IMR-90 (cell line): Measurements from ENCODE around the gene PID1. TPM values are rescaled to one million over a fixed set of nuclear protein-coding genes. Genes with fewer than 3 reads are reported as not detected.

Experiments used
- ATAC-seq: fragments of 200-7000 bp; cut with Tn5 transposase; 2 replicates; pipeline ENCODE4 v1.9.1; 2020; ENCODE audit warnings: low read depth, mild to moderate bottlenecking, moderate library complexity
- BruUV-seq: library from RNA; stranded (reverse); fragments of 400-500 nt; replicated peaks from 2 replicates; lab custom pipeline; 2021; lab: Mats Ljungman, UMichigan
- CTCF ChIA-PET: fragments of 300-600 bp; formaldehyde crosslinking; extraction: SDS; loops from one replicate; lab custom pipeline; 2021; ENCODE audit warnings: antibody characterized with exemption; lab: Yijun Ruan, JAX
- POLR2A ChIA-PET: fragments of 300-600 bp; sonication (Branson Sonifier 250); formaldehyde crosslinking; loops from one replicate; lab custom pipeline; 2022; ENCODE audit warnings: antibody characterized with exemption; ENCODE audit not compliant: unreplicated experiment; lab: Charles Lee
- DNase-seq: peaks from one replicate; pipeline ENCODE4 v3.0.0; 2013
- H2AFZ ChIP-seq: replicated peaks from 2 replicates; pipeline ENCODE3; 2013; ENCODE audit warnings: low read length, mild to moderate bottlenecking; ENCODE audit not compliant: poor library complexity
- H2AK5ac ChIP-seq: 2 replicates; pipeline ENCODE4 v1.6.1; 2013; ENCODE audit warnings: low read depth, low read length, inconsistent platforms
- H2AK9ac ChIP-seq: replicated peaks from 2 replicates; pipeline ENCODE3; 2013; ENCODE audit warnings: mild to moderate bottlenecking, low read depth, low read length, moderate library complexity; ENCODE audit not compliant: poor library complexity
- H2BK120ac ChIP-seq: 2 replicates; pipeline ENCODE4 v1.6.1; 2013; ENCODE audit warnings: low read depth, low read length, inconsistent platforms
- H2BK15ac ChIP-seq: 3 replicates; pipeline ENCODE4 v1.6.1; 2013; ENCODE audit warnings: low read depth, low read length, inconsistent platforms
- H2BK20ac ChIP-seq: 2 replicates; pipeline ENCODE4 v1.6.1; 2013; ENCODE audit warnings: low read depth, mild to moderate bottlenecking, inconsistent platforms, low read length, moderate library complexity
- H2BK5ac ChIP-seq: 2 replicates; pipeline ENCODE4 v1.6.1; 2013; ENCODE audit warnings: mild to moderate bottlenecking, low read depth, low read length, inconsistent platforms; ENCODE audit not compliant: poor library complexity, severe bottlenecking
- H3K14ac ChIP-seq: replicated peaks from 2 replicates; pipeline ENCODE4 v1.6.1; 2013; ENCODE audit warnings: low read depth, low read length, inconsistent platforms
- H3K18ac ChIP-seq: 2 replicates; pipeline ENCODE4 v1.6.1; 2013; ENCODE audit warnings: low read depth, low read length, control low read depth
- H3K23ac ChIP-seq: 2 replicates; pipeline ENCODE4 v1.6.1; 2013; ENCODE audit warnings: low read depth, low read length, inconsistent platforms
- H3K27ac ChIP-seq: 2 replicates; pipeline ENCODE4 v1.5.1; 2013; ENCODE audit warnings: mild to moderate bottlenecking, control low read depth, low read length; ENCODE audit not compliant: insufficient read depth
- H3K27me3 ChIP-seq: 2 replicates; pipeline ENCODE4 v1.6.1; 2013; ENCODE audit warnings: low read length; ENCODE audit not compliant: control insufficient read depth, insufficient read depth
- H3K36me3 ChIP-seq: 2 replicates; pipeline ENCODE4 v1.6.1; 2013; ENCODE audit warnings: low read length, mixed read lengths; ENCODE audit not compliant: control insufficient read depth, insufficient read depth
- H3K4ac ChIP-seq: 2 replicates; pipeline ENCODE4 v1.6.1; 2013; ENCODE audit warnings: low read depth, low read length, inconsistent platforms
- H3K4me1 ChIP-seq: 2 replicates; pipeline ENCODE4 v1.6.1; 2013; ENCODE audit warnings: low read length, mixed read lengths; ENCODE audit not compliant: control insufficient read depth, insufficient read depth
- H3K4me2 ChIP-seq: 2 replicates; pipeline ENCODE4 v1.6.1; 2013; ENCODE audit warnings: low read depth, mild to moderate bottlenecking, control low read depth, low read length, moderate library complexity
- H3K4me3 ChIP-seq: 2 replicates; pipeline ENCODE4 v1.5.1; 2013; ENCODE audit warnings: low read depth, mild to moderate bottlenecking, control low read depth, low read length, moderate library complexity; ENCODE audit not compliant: insufficient read depth
- H3K56ac ChIP-seq: 2 replicates; pipeline ENCODE4 v1.6.1; 2013; ENCODE audit warnings: low read length, inconsistent platforms; ENCODE audit not compliant: insufficient read depth; ENCODE audit errors: extremely low read depth
- H3K79me1 ChIP-seq, 2 experiments: 2 replicates each; pipeline ENCODE4 v1.6.1; 2013; ENCODE audit warnings: low read length in 2 of 2, inconsistent platforms in 1 of 2, low read depth in 1 of 2
- H3K9ac ChIP-seq: 2 replicates; pipeline ENCODE4 v1.6.1; 2013; ENCODE audit warnings: low read depth, low read length, control low read depth
- H3K9me1 ChIP-seq: 2 replicates; pipeline ENCODE4 v1.6.1; 2013; ENCODE audit warnings: low read length, inconsistent platforms; ENCODE audit not compliant: insufficient read depth
- H3K9me3 ChIP-seq: 2 replicates; pipeline ENCODE4 v1.6.1; 2013; ENCODE audit warnings: low read length; ENCODE audit not compliant: control insufficient read depth, insufficient read depth
- H4K20me1 ChIP-seq: 2 replicates; pipeline ENCODE4 v1.6.1; 2013; ENCODE audit warnings: low read length, inconsistent platforms; ENCODE audit not compliant: insufficient read depth
- H4K5ac ChIP-seq: 2 replicates; pipeline ENCODE4 v1.6.1; 2013; ENCODE audit warnings: mild to moderate bottlenecking, low read depth, low read length, control low read depth
- H4K8ac ChIP-seq, 2 experiments: 2 replicates each; pipeline ENCODE4 v1.6.1; 2013; ENCODE audit warnings: low read depth in 2 of 2, low read length in 2 of 2, control low read depth in 1 of 2, inconsistent platforms in 1 of 2
- H4K91ac ChIP-seq: 2 replicates; pipeline ENCODE4 v1.6.1; 2013; ENCODE audit warnings: low read depth, low read length, inconsistent platforms; ENCODE audit not compliant: insufficient read depth
- CEBPB ChIP-seq: IDR thresholded peaks from 2 replicates; pipeline ENCODE4 v1.6.1; 2012; ENCODE audit warnings: low read depth, low read length, improper control_type of control experiment
- CHD1 ChIP-seq: IDR thresholded peaks from 2 replicates; pipeline ENCODE4 v1.6.1; 2012; ENCODE audit warnings: low read depth, low read length, improper control_type of control experiment
- FOS ChIP-seq: fragments of 150-350 bp; IDR thresholded peaks from 2 replicates; pipeline ENCODE4 v1.6.1; 2016; ENCODE audit warnings: low read depth, low read length
- MAFK ChIP-seq: IDR thresholded peaks from 2 replicates; pipeline ENCODE4 v1.6.1; 2012; ENCODE audit warnings: low read depth, low read length, improper control_type of control experiment
- MXI1 ChIP-seq: IDR thresholded peaks from 2 replicates; pipeline ENCODE4 v1.6.1; 2012; ENCODE audit warnings: low read depth, mild to moderate bottlenecking, low read length, moderate library complexity, borderline replicate concordance
- RAD21 ChIP-seq: IDR thresholded peaks from 2 replicates; pipeline ENCODE4 v1.6.1; 2012; ENCODE audit warnings: low read length, improper control_type of control experiment
- RCOR1 ChIP-seq: IDR thresholded peaks from 2 replicates; pipeline ENCODE4 v1.6.1; 2012; ENCODE audit warnings: mild to moderate bottlenecking, low read length, improper control_type of control experiment; ENCODE audit not compliant: insufficient replicate concordance
- RFX5 ChIP-seq: IDR thresholded peaks from 2 replicates; pipeline ENCODE4 v1.8.0; 2012; ENCODE audit warnings: low read depth, mild to moderate bottlenecking, low read length, moderate library complexity
- SMC3 ChIP-seq: fragments of 150-350 bp; IDR thresholded peaks from 2 replicates; pipeline ENCODE4 v1.6.1; 2016; ENCODE audit warnings: low read depth, mild to moderate bottlenecking, antibody characterized with exemption, low read length, moderate library complexity
- WGBS, 2 experiments: methylation state at CpG; one replicate each; pipeline versions ENCODE4 v1.1.5 to v1.1.7; 2013; ENCODE audit warnings: missing lambda C conversion rate in 2 of 2; ENCODE audit not compliant: insufficient read length in 1 of 2; ENCODE audit errors: extremely low coverage in 2 of 2; 5-methylcytosine and 5-hydroxymethylcytosine counted together
- dilution Hi-C: fragments of 300-500 bp; cut with HindIII; formaldehyde crosslinking; loops from one replicate; pipeline ENCODE4 v1.14.3; 2018; ENCODE audit warnings: low sequenced_read_pairs; ENCODE audit not compliant: unreplicated experiment
- in situ Hi-C: fragments of 300-500 bp; cut with MboI; formaldehyde crosslinking; loops from 3 replicates; pipeline ENCODE4 v1.14.3; 2019; ENCODE audit warnings: low sequenced_read_pairs, inconsistent platforms, mixed read lengths
- intact Hi-C: fragments of 100-400 bp; cut with micrococcal nuclease; formaldehyde crosslinking; loops from 2 replicates; pipeline ENCODE4 v1.10.0; 2022
- polyA plus RNA-seq, 3 experiments: library from polyadenylated mRNA; depleted of rRNA; stranded (reverse); fragments of >200 nt; gene quantifications; 2 replicates each; pipeline ENCODE4 v1.2.3, GENCODE V29; 2012; ENCODE audit warnings: low replicate concordance in 1 of 3
- total RNA-seq: library from RNA; depleted of rRNA; stranded (reverse); fragments of >200 nt; gene quantifications from 2 replicates; pipeline ENCODE4 v1.2.3, GENCODE V29; 2012

PID1 gene
- total and polyA plus RNA-seq, 2 of the 4 experiments (the other 2 are of a cell fraction), result 0.90 to 1.9 TPM

- no peak overlapping the region for H3K23ac ChIP-seq
- no peak overlapping the region for H2AFZ ChIP-seq
- no peaks in the 10 kb centered on the region for H3K36me3 ChIP-seq
- H4K91ac ChIP-seq, result no peak overlapping the region
- H3K79me1 ChIP-seq, result no peaks in the 10 kb centered on the region
- H3K56ac ChIP-seq, result no peak overlapping the region
- CTCF ChIA-PET, result no interaction called here
- no peak overlapping the region for H4K8ac ChIP-seq
- H3K18ac ChIP-seq, result no peak overlapping the region
- no peaks in the 10 kb centered on the region for H3K4me1 ChIP-seq
- no peak overlapping the region for H3K27ac ChIP-seq
- no peak overlapping the region for H2AK9ac ChIP-seq
- H3K4ac ChIP-seq, result no peak overlapping the region
- no peak overlapping the region for H3K4me3 ChIP-seq
- TF ChIP-seq CEBPB (no peak), RFX5 (no peak), MAFK (no peak), FOS (no peak), MXI1 (no peak), RCOR1 (no peak), CHD1 (no peak), SMC3 (no peak), RAD21 (no peak)
- in situ Hi-C loops (no loop called here), intact Hi-C loops (no loop called here), dilution Hi-C loops (no loop called here)
- ATAC-seq (no peak), DNase-seq (no peak)
- H4K5ac ChIP-seq, result no peak overlapping the region
- WGBS, 2 experiments, result no CpG with 5 or more reads among the region's 12 CpGs
- no peak overlapping the region for H2BK20ac ChIP-seq
- POLR2A ChIA-PET, result no interaction called here
- no peak overlapping the region for H2BK15ac ChIP-seq
- no peak overlapping the region for H3K9ac ChIP-seq
- H2BK5ac ChIP-seq, result no peak overlapping the region
- H4K20me1 ChIP-seq, result no peaks in the 10 kb centered on the region
- H2AK5ac ChIP-seq, result no peak overlapping the region
- no peak overlapping the region for H2BK120ac ChIP-seq
- no peak overlapping the region for H3K4me2 ChIP-seq
- H3K27me3 ChIP-seq, result no peaks in the 10 kb centered on the region
- no peaks in the 10 kb centered on the region for H3K9me1 ChIP-seq
- H3K9me3 ChIP-seq, result peaks cover 6% of the 10 kb centered on the region; the same call in 1 of the 2 replicates
- no peak overlapping the region for H3K14ac ChIP-seq
- no TSS peak for BruUV-seq
Observed at GRCh38 chr2:229129738-229130371, 141.2 kb downstream of the PID1 start.
